GM23248 (cell line): Measurements from ENCODE around the gene ZNF280C.

Source experiments
- EZH2 ChIP-seq: fragments of 200-600 bp; sonication (generic); IDR thresholded peaks from 2 replicates; pipeline ENCODE4 v1.6.1; 2018; ENCODE audit warnings: antibody characterized with exemption, mild to moderate bottlenecking; ENCODE audit not compliant: insufficient read depth, poor library complexity, severe bottlenecking
- EZH2phosphoT487 ChIP-seq: fragments of 200-600 bp; sonication (generic); IDR thresholded peaks from 2 replicates; pipeline ENCODE4 v1.6.1; 2018; ENCODE audit warnings: antibody characterized with exemption, moderate library complexity, mild to moderate bottlenecking, low read depth; ENCODE audit not compliant: insufficient read depth

- TF ChIP-seq EZH2 (no peak), EZH2phosphoT487 (no peak)
Observed at GRCh38 chrX:130184857-130185256, 83.8 kb downstream of the ZNF280C start.
